Osteoblast (primary cell): Measurements from ENCODE around the gene ARHGAP10. TPM values are rescaled to one million over a fixed set of nuclear protein-coding genes. Genes with fewer than 3 reads are reported as not detected.

Experiments
- DNase-seq: peaks from one replicate; pipeline ENCODE4 v3.0.0; 2011; ENCODE audit warnings: low spot score, mixed read lengths; ENCODE audit not compliant: insufficient read length; ENCODE audit errors: missing footprints
- H2AFZ ChIP-seq: 2 replicates; pipeline ENCODE4 v1.6.0; 2011; ENCODE audit warnings: mild to moderate bottlenecking, low read length
- H3K27ac ChIP-seq: 2 replicates; pipeline ENCODE4 v1.5.1; 2011; ENCODE audit warnings: mild to moderate bottlenecking, low read depth, low read length, moderate library complexity
- H3K27me3 ChIP-seq: 2 replicates; pipeline ENCODE4 v1.6.0; 2012; ENCODE audit warnings: mild to moderate bottlenecking, control low read depth, inconsistent platforms, low read length, moderate library complexity; ENCODE audit not compliant: insufficient read depth
- H3K36me3 ChIP-seq: 2 replicates; pipeline ENCODE4 v1.5.1; 2011; ENCODE audit warnings: mild to moderate bottlenecking, low read length, control low read depth, moderate library complexity; ENCODE audit not compliant: insufficient read depth
- H3K4me1 ChIP-seq: 2 replicates; pipeline ENCODE4 v1.5.1; 2011; ENCODE audit warnings: mild to moderate bottlenecking, low read length, control low read depth, moderate library complexity; ENCODE audit not compliant: insufficient read depth
- H3K4me2 ChIP-seq: 2 replicates; pipeline ENCODE4 v1.6.0; 2011; ENCODE audit warnings: mild to moderate bottlenecking, low read length; ENCODE audit not compliant: insufficient read depth
- H3K4me3 ChIP-seq: fragments of 200-600 bp; sonication (generic); 3 replicates; pipeline ENCODE4 v1.5.1; 2012; ENCODE audit warnings: mild to moderate bottlenecking, low read length, inconsistent platforms; ENCODE audit not compliant: insufficient read depth
- H3K79me2 ChIP-seq: 2 replicates; pipeline ENCODE4 v1.6.0; 2012; ENCODE audit warnings: mild to moderate bottlenecking, low read length, control low read depth, inconsistent platforms; ENCODE audit not compliant: insufficient read depth
- H3K9me3 ChIP-seq: 2 replicates; pipeline ENCODE4 v1.5.1; 2011; ENCODE audit warnings: low read depth, low read length, control low read depth
- H4K20me1 ChIP-seq: 2 replicates; pipeline ENCODE4 v1.6.0; 2012; ENCODE audit warnings: mild to moderate bottlenecking, low read length, control low read depth; ENCODE audit not compliant: insufficient read depth
- total RNA-seq: library from RNA; depleted of rRNA; stranded (reverse); fragments of >200 nt; gene quantifications from 2 replicates; pipeline ENCODE4 v1.2.3, GENCODE V29; 2012
- TF ChIP-seq, protein P1 (sequence below): IDR thresholded peaks from 2 replicates; pipeline ENCODE4 v1.5.1; 2011; ENCODE audit warnings: mild to moderate bottlenecking, low read depth, low read length, moderate library complexity; ENCODE audit errors: extremely low read depth

ARHGAP10 gene
- total RNA-seq, 1 donor, result 31.5 TPM

GRCh38 chr4:147683717-147684700 is 47.9 kb upstream of the ARHGAP10 start, which contains the start of gene PRMT9:
Gene PRMT9 (minus strand): TSS chr4:147684163. CDS start chr4:147683987, 176 bp downstream.
- peak within 1 kb of the TSS; percentile 99 for H3K4me3 ChIP-seq
- H2AFZ ChIP-seq, result peak within 1 kb of the TSS; percentile 99
- no peaks in the 10 kb centered on the region for H3K27me3 ChIP-seq
- no peaks in the 10 kb centered on the region for H4K20me1 ChIP-seq
- peak; percentile 98 for DNase-seq
- H3K4me1 ChIP-seq, result peaks cover 10% of the 10 kb centered on the region
- H3K79me2 ChIP-seq, result peaks cover 31% of the 10 kb centered on the region
- TF ChIP-seq, protein P1, sequence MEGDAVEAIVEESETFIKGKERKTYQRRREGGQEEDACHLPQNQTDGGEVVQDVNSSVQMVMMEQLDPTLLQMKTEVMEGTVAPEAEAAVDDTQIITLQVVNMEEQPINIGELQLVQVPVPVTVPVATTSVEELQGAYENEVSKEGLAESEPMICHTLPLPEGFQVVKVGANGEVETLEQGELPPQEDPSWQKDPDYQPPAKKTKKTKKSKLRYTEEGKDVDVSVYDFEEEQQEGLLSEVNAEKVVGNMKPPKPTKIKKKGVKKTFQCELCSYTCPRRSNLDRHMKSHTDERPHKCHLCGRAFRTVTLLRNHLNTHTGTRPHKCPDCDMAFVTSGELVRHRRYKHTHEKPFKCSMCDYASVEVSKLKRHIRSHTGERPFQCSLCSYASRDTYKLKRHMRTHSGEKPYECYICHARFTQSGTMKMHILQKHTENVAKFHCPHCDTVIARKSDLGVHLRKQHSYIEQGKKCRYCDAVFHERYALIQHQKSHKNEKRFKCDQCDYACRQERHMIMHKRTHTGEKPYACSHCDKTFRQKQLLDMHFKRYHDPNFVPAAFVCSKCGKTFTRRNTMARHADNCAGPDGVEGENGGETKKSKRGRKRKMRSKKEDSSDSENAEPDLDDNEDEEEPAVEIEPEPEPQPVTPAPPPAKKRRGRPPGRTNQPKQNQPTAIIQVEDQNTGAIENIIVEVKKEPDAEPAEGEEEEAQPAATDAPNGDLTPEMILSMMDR, result no peak
- peak within 1 kb of the TSS; percentile 95 for H3K27ac ChIP-seq
- peak within 1 kb of the TSS; percentile 99 for H3K4me2 ChIP-seq
- no peaks in the 10 kb centered on the region for H3K9me3 ChIP-seq
- H3K36me3 ChIP-seq, result peaks cover 1% of the 10 kb centered on the region

DNA sequence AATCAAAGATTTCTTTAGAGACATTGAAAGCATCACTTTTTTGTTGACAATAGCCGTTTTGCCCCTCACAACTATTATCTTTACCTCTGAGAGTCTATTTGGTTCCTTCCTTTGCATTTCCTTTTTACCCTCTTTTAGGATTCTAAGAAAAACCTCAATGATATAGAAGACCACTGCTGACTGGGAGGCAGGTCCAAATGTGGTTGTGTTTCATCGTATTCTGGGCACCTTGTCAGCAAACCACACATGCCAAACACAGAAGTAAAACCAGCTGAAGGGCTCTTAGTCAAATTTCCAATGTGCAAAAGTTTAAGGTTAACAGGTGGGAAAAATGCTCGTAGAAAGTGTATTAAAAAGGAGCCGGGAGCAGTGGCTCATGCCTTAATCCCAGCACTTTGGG is 42.8 kb upstream of the ARHGAP10 start:
- TF ChIP-seq, protein P1, result no peak
- H3K79me2 ChIP-seq, result no peaks in the 10 kb centered on the region
- no peaks in the 10 kb centered on the region for H3K36me3 ChIP-seq
- no peak for DNase-seq
- no peaks in the 10 kb centered on the region for H3K27me3 ChIP-seq
- H3K27ac ChIP-seq, result no peak overlapping the region
- H2AFZ ChIP-seq, result no peak overlapping the region
- no peak overlapping the region for H3K4me3 ChIP-seq
- no peaks in the 10 kb centered on the region for H4K20me1 ChIP-seq
- H3K9me3 ChIP-seq, result no peaks in the 10 kb centered on the region
- peaks cover 6% of the 10 kb centered on the region for H3K4me1 ChIP-seq
- H3K4me2 ChIP-seq, result no peak overlapping the region

DNA sequence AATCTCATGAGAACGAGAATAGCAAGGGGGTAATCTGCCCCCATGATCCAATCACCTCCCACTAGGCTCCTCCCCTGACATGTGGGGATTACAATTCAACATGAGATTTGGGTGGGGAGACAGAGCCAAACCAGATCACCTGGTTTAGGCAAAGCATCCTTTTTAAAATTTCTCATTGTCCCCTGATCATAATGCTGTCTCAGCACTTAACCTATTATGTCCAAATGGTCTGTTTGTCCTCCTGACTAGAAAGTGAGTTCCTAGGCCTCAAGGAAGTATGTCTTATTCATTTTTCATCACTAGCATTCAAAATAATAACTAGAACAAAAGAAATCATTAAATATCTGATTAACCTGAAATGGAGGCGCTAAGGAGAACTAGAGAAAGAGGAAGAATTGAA is 40.1 kb upstream of the ARHGAP10 start:
- H3K4me3 ChIP-seq, result no peak overlapping the region
- H3K27ac ChIP-seq, result no peak overlapping the region
- H2AFZ ChIP-seq, result peak overlapping the region; percentile 41
- H3K79me2 ChIP-seq, result no peaks in the 10 kb centered on the region
- no peak overlapping the region for H3K4me2 ChIP-seq
- H3K4me1 ChIP-seq, result no peaks in the 10 kb centered on the region
- no peaks in the 10 kb centered on the region for H3K36me3 ChIP-seq
- no peaks in the 10 kb centered on the region for H3K9me3 ChIP-seq
- peaks cover 2% of the 10 kb centered on the region for H3K27me3 ChIP-seq
- H4K20me1 ChIP-seq, result no peaks in the 10 kb centered on the region
- TF ChIP-seq, protein P1, result no peak
- DNase-seq, result no peak

GRCh38 chr4:147693218-147693617 is 38.7 kb upstream of the ARHGAP10 start:
- H3K4me3 ChIP-seq, result no peak overlapping the region
- H3K4me1 ChIP-seq, result no peaks in the 10 kb centered on the region
- H3K9me3 ChIP-seq, result no peaks in the 10 kb centered on the region
- H3K27me3 ChIP-seq, result peaks cover 3% of the 10 kb centered on the region
- no peaks in the 10 kb centered on the region for H4K20me1 ChIP-seq
- TF ChIP-seq, protein P1, result no peak
- no peak overlapping the region for H3K27ac ChIP-seq
- no peaks in the 10 kb centered on the region for H3K79me2 ChIP-seq
- DNase-seq, result no peak
- no peaks in the 10 kb centered on the region for H3K36me3 ChIP-seq
- H2AFZ ChIP-seq, result no peak overlapping the region
- H3K4me2 ChIP-seq, result no peak overlapping the region
